Astrocyte (in vitro differentiated cells and primary cell): ENCODE data around the gene SULF2. TPM values are rescaled to one million over a fixed set of nuclear protein-coding genes. Genes with fewer than 3 reads are reported as not detected.

Experiments
- DNase-seq: peaks from one replicate; pipeline ENCODE4 v3.0.0-alpha.2; 2010; ENCODE audit warnings: low read depth
- FAIRE-seq: peaks from 2 replicates; lab custom pipeline; 2011; peaks lifted over from hg19 to GRCh38; lab: Jason Lieb, UNC
- H2AFZ ChIP-seq: 2 replicates; pipeline ENCODE4 v1.6.0; 2012; ENCODE audit warnings: low read depth, low read length, inconsistent platforms
- H3K27ac ChIP-seq: 2 replicates; pipeline ENCODE4 v1.5.1; 2011; ENCODE audit warnings: low read depth, low read length, inconsistent platforms
- H3K27me3 ChIP-seq: 2 replicates; pipeline ENCODE4 v1.6.0; 2011; ENCODE audit warnings: low read length, inconsistent platforms; ENCODE audit not compliant: insufficient read depth
- H3K36me3 ChIP-seq: 2 replicates; pipeline ENCODE4 v1.5.1; 2011; ENCODE audit warnings: low read length, inconsistent platforms; ENCODE audit not compliant: insufficient read depth
- H3K4me1 ChIP-seq: 2 replicates; pipeline ENCODE4 v1.5.1; 2011; ENCODE audit warnings: low read length, inconsistent platforms; ENCODE audit not compliant: insufficient read depth
- H3K4me2 ChIP-seq: 2 replicates; pipeline ENCODE4 v1.6.0; 2012; ENCODE audit warnings: low read length, inconsistent platforms
- H3K4me3 ChIP-seq: 2 replicates; pipeline ENCODE4 v1.5.1; 2011; ENCODE audit warnings: low read depth, mild to moderate bottlenecking, low read length, inconsistent platforms; ENCODE audit not compliant: insufficient read depth
- H3K79me2 ChIP-seq: 2 replicates; pipeline ENCODE4 v1.6.0; 2012; ENCODE audit warnings: mild to moderate bottlenecking, low read length, inconsistent platforms; ENCODE audit not compliant: insufficient read depth
- H3K9ac ChIP-seq: 2 replicates; pipeline ENCODE4 v1.6.0; 2012; ENCODE audit warnings: mild to moderate bottlenecking, low read length, inconsistent platforms
- H3K9me3 ChIP-seq: 2 replicates; pipeline ENCODE4 v1.5.1; 2012; ENCODE audit warnings: low read depth, mild to moderate bottlenecking, low read length, inconsistent platforms; ENCODE audit not compliant: insufficient read depth
- H4K20me1 ChIP-seq: 2 replicates; pipeline ENCODE4 v1.6.0; 2012; ENCODE audit warnings: low read length, inconsistent platforms; ENCODE audit not compliant: insufficient read depth
- H3K27ac Mint-ChIP-seq: one replicate; pipeline ENCODE4 v1.8.0; 2021; ENCODE audit warnings: mild to moderate bottlenecking, mixed read lengths; ENCODE audit not compliant: unreplicated experiment
- H3K27me3 Mint-ChIP-seq: one replicate; pipeline ENCODE4 v1.8.0; 2021; ENCODE audit warnings: low read depth, mixed read lengths; ENCODE audit not compliant: unreplicated experiment
- H3K36me3 Mint-ChIP-seq: one replicate; pipeline ENCODE4 v1.8.0; 2021; ENCODE audit warnings: low read depth, mixed read lengths; ENCODE audit not compliant: unreplicated experiment
- H3K4me1 Mint-ChIP-seq: one replicate; pipeline ENCODE4 v1.8.0; 2021; ENCODE audit warnings: low read depth, mixed read lengths; ENCODE audit not compliant: unreplicated experiment
- H3K4me3 Mint-ChIP-seq: one replicate; pipeline ENCODE4 v1.8.0; 2021; ENCODE audit warnings: mild to moderate bottlenecking, moderate library complexity, mixed read lengths; ENCODE audit not compliant: unreplicated experiment
- H3K9me3 Mint-ChIP-seq: one replicate; pipeline ENCODE4 v1.8.0; 2021; ENCODE audit warnings: mild to moderate bottlenecking, mixed read lengths; ENCODE audit not compliant: unreplicated experiment
- EZH2 ChIP-seq: IDR thresholded peaks from 2 replicates; pipeline ENCODE4 v1.6.1; 2012; ENCODE audit warnings: mild to moderate bottlenecking, low read length, inconsistent platforms; ENCODE audit not compliant: insufficient read depth
- total RNA-seq: library from RNA; stranded (reverse); gene quantifications from 2 replicates; pipeline ENCODE4 v1.2.1, GENCODE V29; 2021
- TF ChIP-seq, protein P1 (sequence below): IDR thresholded peaks from 2 replicates; pipeline ENCODE4 v1.5.1; 2011; ENCODE audit warnings: low read depth, mild to moderate bottlenecking, inconsistent platforms, low read length, moderate library complexity; ENCODE audit not compliant: insufficient read depth

The SULF2 gene
- total RNA-seq, 1 donor from 2014 or later, result 139 TPM

DNA sequence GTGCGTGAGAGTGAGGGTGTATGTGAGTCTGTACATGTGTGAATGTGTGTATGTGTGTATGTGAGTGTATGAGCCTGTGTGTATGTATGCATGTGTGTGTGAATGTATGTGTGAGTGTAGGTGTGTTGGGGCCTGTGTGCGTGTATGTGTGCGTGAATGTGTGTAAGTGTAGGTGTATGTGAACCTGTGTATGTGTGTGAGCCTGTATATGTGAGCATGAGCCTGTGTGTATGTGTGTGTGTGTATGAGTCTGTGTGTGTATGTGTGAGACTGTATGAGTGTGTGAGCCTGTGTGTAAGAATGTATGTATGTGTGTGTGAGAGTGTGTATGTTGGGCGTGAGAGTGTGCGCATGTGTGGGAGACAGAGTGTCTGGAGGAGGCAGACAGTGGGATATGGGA lies 15.8 kb upstream of the SULF2 start:
- H3K36me3 ChIP-seq, result no peaks in the 10 kb centered on the region
- H3K4me1 ChIP-seq, result no peaks in the 10 kb centered on the region
- Mint-ChIP-seq H3K4me1 (no peaks in the 10 kb centered on the region), H3K9me3 (no peaks in the 10 kb centered on the region), H3K27ac (no peak overlapping the region), H3K4me3 (no peak overlapping the region), H3K36me3 (no peaks in the 10 kb centered on the region), H3K27me3 (peaks cover 25% of the 10 kb centered on the region)
- H3K4me3 ChIP-seq, result no peak overlapping the region
- no peaks in the 10 kb centered on the region for H3K79me2 ChIP-seq
- H3K9ac ChIP-seq, result no peak overlapping the region
- H4K20me1 ChIP-seq, result no peaks in the 10 kb centered on the region
- no peak for DNase-seq
- no peak overlapping the region for H2AFZ ChIP-seq
- no peak overlapping the region for H3K27ac ChIP-seq
- TF ChIP-seq, protein P1, sequence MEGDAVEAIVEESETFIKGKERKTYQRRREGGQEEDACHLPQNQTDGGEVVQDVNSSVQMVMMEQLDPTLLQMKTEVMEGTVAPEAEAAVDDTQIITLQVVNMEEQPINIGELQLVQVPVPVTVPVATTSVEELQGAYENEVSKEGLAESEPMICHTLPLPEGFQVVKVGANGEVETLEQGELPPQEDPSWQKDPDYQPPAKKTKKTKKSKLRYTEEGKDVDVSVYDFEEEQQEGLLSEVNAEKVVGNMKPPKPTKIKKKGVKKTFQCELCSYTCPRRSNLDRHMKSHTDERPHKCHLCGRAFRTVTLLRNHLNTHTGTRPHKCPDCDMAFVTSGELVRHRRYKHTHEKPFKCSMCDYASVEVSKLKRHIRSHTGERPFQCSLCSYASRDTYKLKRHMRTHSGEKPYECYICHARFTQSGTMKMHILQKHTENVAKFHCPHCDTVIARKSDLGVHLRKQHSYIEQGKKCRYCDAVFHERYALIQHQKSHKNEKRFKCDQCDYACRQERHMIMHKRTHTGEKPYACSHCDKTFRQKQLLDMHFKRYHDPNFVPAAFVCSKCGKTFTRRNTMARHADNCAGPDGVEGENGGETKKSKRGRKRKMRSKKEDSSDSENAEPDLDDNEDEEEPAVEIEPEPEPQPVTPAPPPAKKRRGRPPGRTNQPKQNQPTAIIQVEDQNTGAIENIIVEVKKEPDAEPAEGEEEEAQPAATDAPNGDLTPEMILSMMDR, result no peak
- no peak for TF ChIP-seq EZH2
- H3K4me2 ChIP-seq, result no peak overlapping the region
- no peak for FAIRE-seq
- H3K9me3 ChIP-seq, result no peaks in the 10 kb centered on the region
- no peaks in the 10 kb centered on the region for H3K27me3 ChIP-seq

DNA sequence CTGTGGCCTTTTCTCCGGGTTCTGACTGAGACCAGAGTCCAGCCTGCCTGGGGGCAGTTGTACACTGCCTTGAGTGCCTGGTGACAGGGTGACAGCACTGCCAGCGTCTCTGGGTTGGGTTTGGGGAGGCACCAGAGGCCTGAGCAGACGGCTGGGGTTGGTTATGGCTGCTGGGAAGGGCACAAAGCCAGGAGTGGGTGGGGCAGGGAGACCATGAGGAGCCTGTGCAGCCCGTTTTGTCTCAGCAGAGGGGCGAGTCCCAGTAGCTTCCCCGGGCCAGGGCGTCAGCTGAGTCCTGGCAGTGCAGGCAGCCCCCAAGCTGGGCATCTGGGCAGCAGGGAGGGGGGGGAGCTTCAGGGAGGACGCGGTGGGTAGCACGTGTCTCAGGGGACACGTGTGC lies 15.3 kb upstream of the SULF2 start:
- no peaks in the 10 kb centered on the region for H4K20me1 ChIP-seq
- H3K4me2 ChIP-seq, result no peak overlapping the region
- DNase-seq (no peak), FAIRE-seq (no peak)
- no peaks in the 10 kb centered on the region for H3K27me3 ChIP-seq
- Mint-ChIP-seq H3K4me1 (no peaks in the 10 kb centered on the region), H3K4me3 (no peak overlapping the region), H3K9me3 (no peaks in the 10 kb centered on the region), H3K27me3 (peaks cover 22% of the 10 kb centered on the region), H3K27ac (no peak overlapping the region), H3K36me3 (no peaks in the 10 kb centered on the region)
- H3K9ac ChIP-seq, result no peak overlapping the region
- H3K4me3 ChIP-seq, result no peak overlapping the region
- no peak for TF ChIP-seq EZH2
- TF ChIP-seq, protein P1, result no peak
- no peak overlapping the region for H3K27ac ChIP-seq
- H2AFZ ChIP-seq, result no peak overlapping the region
- H3K36me3 ChIP-seq, result no peaks in the 10 kb centered on the region
- H3K79me2 ChIP-seq, result no peaks in the 10 kb centered on the region
- H3K4me1 ChIP-seq, result no peaks in the 10 kb centered on the region
- no peaks in the 10 kb centered on the region for H3K9me3 ChIP-seq

- Histone ChIP-seq H3K4me1 (no peaks in the 10 kb centered on the region), H3K27me3 (no peaks in the 10 kb centered on the region), H2AFZ (no peak overlapping the region), H3K9me3 (no peaks in the 10 kb centered on the region), H3K4me2 (no peak overlapping the region), H3K79me2 (no peaks in the 10 kb centered on the region), H3K9ac (no peak overlapping the region), H3K4me3 (no peak overlapping the region), H3K36me3 (no peaks in the 10 kb centered on the region), H3K27ac (no peak overlapping the region), H4K20me1 (no peaks in the 10 kb centered on the region)
- Mint-ChIP-seq H3K27me3 (peaks cover 19% of the 10 kb centered on the region), H3K27ac (no peak overlapping the region), H3K4me3 (no peak overlapping the region), H3K4me1 (no peaks in the 10 kb centered on the region), H3K36me3 (no peaks in the 10 kb centered on the region), H3K9me3 (no peaks in the 10 kb centered on the region)
- FAIRE-seq (no peak), DNase-seq (no peak)
- no peak for TF ChIP-seq EZH2
- TF ChIP-seq, protein P1, result no peak
Measured at GRCh38 chr20:47799116-47799715, 13.9 kb upstream of the SULF2 start.
